ENCODE data around the gene LSM4. TPM values are rescaled to one million over a fixed set of nuclear protein-coding genes. Genes with fewer than 3 reads are reported as not detected.

Gene LSM4
- total RNA-seq: 333 and 341 TPM in 2 replicates

DNA sequence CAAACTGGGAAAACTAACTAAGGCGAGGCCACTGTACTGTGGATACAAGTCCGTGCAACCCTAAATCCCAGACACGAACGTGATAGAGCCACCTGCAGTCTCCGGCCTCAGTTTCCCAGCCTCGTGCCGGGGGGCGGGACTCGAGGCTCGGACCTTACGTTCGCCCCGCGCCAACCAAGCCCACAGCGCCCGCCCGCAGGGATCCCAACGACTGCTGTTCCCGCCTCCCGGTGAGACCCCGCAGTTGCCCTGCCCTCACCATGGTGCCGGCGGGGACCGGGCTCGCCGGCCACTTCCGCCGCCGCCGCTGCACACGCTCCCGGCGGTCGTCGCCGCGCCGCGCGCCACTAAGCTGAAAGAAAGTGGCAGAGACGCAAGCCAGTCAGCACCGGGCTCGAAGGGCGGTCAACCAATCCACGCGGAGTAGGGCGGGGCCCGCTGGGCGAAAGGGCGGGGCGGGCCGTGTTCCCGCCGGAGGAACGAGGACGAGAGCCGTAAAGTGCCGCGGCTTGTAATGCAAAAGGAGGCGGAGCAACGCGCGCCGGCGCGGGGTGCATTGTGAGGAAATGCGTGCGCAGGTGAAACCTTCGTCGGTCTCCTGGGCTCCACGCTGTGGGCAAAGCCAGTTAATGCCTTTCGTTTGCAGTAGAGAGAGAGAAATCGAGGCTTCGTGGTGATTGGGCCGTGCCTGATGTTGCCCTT lies at the start of gene LSM4:
Gene LSM4 (minus strand): TSS at position 318 of the 702 bp plus-strand sequence. CDS start 56 bp downstream, at position 262.

DNA sequence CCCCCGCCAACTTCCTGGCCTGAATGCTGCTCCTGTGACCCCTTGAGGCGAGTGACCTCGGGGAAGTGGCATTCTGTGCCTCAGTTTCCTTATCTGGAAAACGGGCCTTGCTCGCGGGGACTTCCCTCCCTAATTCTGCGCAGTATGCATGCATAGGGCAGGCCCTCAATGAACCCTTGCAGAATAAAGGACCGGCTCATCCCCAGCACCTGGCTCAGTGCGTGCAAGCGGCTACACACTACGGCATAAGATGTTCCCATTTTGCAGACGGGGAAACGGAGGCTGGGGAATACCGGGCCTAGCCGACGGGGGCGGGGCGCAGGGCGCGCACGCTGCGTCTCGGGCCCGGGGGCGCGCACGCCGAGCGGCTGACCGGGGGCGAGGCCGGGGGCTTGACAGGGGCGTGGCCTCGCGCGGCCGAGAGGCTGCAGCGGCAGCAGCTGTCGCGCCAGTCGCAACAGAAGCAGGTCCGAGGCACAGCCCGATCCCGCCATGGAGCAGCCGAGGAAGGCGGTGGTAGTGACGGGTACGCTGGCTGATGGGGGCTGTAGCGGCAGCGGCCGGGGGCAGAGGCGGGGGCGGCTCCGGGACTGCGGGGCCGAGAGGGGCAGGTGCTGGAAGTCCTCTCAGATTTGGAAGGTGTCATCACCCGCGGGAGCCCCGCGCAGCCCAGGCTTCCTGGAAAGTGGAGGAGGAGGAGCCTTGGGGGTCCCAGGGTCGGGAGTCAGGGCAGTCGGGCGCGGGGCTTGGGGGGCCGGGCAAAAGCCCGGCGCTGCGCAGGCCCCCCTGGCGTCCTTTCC lies 17.5 kb upstream of the LSM4 start, which contains the start of gene PGPEP1:
Gene PGPEP1 (plus strand): TSS at position 409 of the 800 bp plus-strand sequence. CDS start 84 bp downstream, at position 493.

DNA sequence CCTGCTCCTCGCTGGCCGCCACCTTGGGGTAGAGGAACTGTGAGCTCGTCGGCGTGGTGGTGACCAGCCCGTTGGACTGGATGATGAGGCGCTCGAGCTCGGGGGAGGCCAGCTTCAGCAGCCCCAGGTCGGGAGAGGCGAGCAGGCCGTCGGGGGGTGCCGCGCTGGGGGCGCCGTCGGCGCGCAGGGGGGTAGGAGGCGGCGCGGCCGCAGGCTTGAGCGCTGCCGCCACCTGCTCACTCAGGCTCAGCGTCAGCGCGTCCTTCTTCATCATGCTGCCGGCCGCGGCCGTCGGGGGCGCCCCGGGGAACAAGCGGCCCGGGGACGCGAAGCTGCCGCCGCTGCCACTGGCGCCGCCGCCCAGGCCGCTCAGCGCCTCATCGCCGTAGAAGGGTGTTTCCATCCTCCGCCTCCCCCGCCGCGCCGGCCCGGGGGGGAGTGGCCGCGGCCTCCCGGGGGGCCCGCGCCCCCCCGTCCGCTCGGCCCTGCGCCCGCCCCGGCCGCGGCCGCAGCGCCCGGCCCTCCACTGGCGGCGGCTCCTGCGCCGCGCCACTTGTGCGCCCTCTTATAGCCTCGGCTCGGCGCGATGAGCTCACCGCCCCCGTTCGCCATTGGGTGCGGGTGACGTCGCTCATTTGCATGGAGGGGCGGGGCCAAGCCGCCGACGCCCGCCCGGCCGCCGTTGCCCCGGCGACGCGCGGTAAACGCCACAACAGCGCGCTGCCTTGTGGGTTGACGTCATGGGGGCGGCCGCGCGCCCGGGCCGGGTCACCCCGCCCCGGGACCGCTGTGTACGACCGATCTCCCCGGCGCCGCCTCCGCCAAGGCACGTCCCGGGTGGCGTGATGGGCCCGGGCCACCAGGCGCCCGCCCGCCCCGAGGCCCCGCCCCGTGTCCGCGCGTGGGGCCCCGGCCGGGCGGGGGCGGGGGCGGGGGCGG lies 41.5 kb downstream of the LSM4 start, which contains the start of gene JUND:
Gene JUND (minus strand): TSS at position 541 of the 939 bp plus-strand sequence. CDS start 138 bp downstream, at position 403.

GRCh38 chr19:18274219-18274780 lies 48.6 kb downstream of the LSM4 start, which contains the start of gene IQCN:
IQCN (minus strand) TSS chr19:18274452; CDS start chr19:18269478, 4,974 bp downstream.

Other genes starting within 250 kb of the LSM4 start
- 0.64 and 0.87 TPM in 2 replicates for gene IL12RB1, start 236.1 kb downstream of the LSM4 start, total RNA-seq
- gene MAST3, start 225.3 kb downstream of the LSM4 start, total RNA-seq: 3.5 and 3.6 TPM in 2 replicates
- 2.2 and 7.3 TPM in 2 replicates for gene PIK3R2, start 169.9 kb downstream of the LSM4 start, total RNA-seq
- gene IFI30, start 149.3 kb downstream of the LSM4 start, total RNA-seq: 16.9 and 21.9 TPM in 2 replicates
- gene MPV17L2, start 129.9 kb downstream of the LSM4 start, total RNA-seq: 31.2 and 59.0 TPM in 2 replicates
- gene RAB3A, start 119.0 kb downstream of the LSM4 start, total RNA-seq: 0.60 and 1.5 TPM in 2 replicates
- 0.25 and 0.27 TPM in 2 replicates for gene PDE4C, start 96.6 kb downstream of the LSM4 start, total RNA-seq
- gene IQCN, start 48.6 kb downstream of the LSM4 start, total RNA-seq: 0.10 and 0.13 TPM in 2 replicates
- 210 and 293 TPM in 2 replicates for gene JUND, start 41.5 kb downstream of the LSM4 start, total RNA-seq
- 8.5 and 18.4 TPM in 2 replicates for gene PGPEP1, start 17.5 kb upstream of the LSM4 start, total RNA-seq
- gene GDF15, start 63.1 kb upstream of the LSM4 start, total RNA-seq: 412 and 428 TPM in 2 replicates
- not detected in 2 replicates for gene LRRC25, start 74.5 kb upstream of the LSM4 start, total RNA-seq
- gene SSBP4, start 96.3 kb upstream of the LSM4 start, total RNA-seq: 134 and 141 TPM in 2 replicates
- gene ISYNA1, start 115.1 kb upstream of the LSM4 start, total RNA-seq: 24.8 and 26.0 TPM in 2 replicates
- 13.9 and 17.0 TPM in 2 replicates for gene ELL, start 199.0 kb upstream of the LSM4 start, total RNA-seq
- 209 and 231 TPM in 2 replicates for gene FKBP8, start 220.5 kb upstream of the LSM4 start, total RNA-seq
- 141 and 143 TPM in 2 replicates for gene KXD1, start 234.8 kb upstream of the LSM4 start, total RNA-seq
- 814 and 1,089 TPM in 2 replicates for gene UBA52, start 248.8 kb upstream of the LSM4 start, total RNA-seq